Epithelial cell of prostate (primary cell): ENCODE data around the gene DSCAML1.
A peak's percentile ranks its signal among the peaks of the same experiment; 100 is the strongest.

Experiments
- DNase-seq: peaks from one replicate; pipeline ENCODE4 v3.0.0-alpha.2; 2011; ENCODE audit warnings: low read depth, low spot score
- H3K27ac ChIP-seq: fragments of 450-650 bp; 2 replicates; pipeline ENCODE4 v1.5.1; 2017; ENCODE audit warnings: mild to moderate bottlenecking

Gene DSCAML1

GRCh38 chr11:117384045-117384444, 413.0 kb downstream of the DSCAML1 start:
- DNase-seq = peak; percentile 86

DNA sequence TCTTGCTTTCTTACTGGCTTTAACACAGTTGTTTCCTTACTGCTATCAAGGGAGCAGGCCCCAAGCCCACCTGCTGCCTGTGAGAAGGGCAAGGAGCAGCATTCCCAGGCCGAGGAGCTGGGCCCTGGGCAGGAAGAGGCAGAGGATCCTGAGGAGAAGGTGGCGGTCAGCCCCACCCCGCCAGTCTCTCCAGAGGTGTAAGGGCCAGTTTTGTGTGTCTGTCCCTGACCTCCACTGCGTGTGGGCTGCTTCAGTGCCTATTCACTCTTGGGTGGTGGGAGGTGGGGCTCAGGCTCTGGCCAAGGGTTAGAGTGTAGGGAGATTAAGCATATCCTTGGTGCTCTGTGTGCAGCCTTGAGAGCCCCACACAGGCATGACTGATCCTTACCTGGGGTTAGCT, 414.3 kb downstream of the DSCAML1 start:
- DNase-seq = no peak
- H3K27ac ChIP-seq = no peak overlapping the region

More at GRCh38 chr11:117384045-117384444, 413.0 kb downstream of the DSCAML1 start:
- peak overlapping the region; percentile 25 for H3K27ac ChIP-seq

DNA sequence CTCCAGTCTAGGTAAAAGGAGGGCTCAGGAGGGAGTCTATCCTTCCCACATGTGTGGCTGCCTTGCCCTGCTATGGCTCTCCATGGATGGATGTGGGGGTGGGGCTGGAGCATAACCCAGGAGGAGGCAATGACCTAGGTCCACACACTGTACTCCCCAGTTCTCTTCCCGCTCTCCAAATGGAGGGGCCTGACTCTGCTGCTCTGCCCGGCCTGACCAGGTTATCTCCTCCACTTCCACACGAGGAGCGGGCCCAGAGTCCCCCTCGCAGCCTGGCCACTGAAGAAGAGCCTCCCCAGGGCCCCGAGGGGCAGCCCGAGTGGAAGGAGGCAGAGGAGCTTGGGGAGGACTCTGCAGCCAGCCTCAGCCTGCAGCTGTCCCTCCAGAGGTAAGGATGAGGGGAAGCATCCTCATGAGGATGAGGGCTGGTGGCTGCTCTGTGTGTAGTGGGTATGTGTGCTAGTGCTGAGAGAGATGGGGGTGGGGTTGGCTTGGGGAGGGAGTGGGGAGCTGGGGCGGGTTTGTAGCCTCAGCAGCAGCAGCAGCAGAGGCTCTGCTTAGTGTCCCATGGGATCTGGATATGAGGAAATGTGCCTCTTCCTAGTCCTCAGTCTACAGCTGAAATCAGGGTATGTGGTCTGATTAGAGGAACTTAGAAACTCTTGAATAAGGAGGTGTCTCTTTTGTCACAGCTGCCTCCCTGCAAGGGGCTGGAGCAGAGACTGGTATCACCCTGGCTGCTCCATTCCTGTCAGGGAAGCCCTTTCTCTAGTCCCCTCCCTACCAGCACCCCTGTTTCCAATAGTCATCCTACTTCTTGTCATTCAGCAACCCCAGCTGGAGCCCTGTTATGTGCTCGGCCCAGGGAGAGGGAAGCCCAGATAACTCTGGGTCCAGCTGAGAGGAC, 415.3 kb downstream of the DSCAML1 start:
- no peak overlapping the region for H3K27ac ChIP-seq

GRCh38 chr11:117380676-117381075, 416.3 kb downstream of the DSCAML1 start:
- H3K27ac ChIP-seq = no peak overlapping the region
- DNase-seq = no peak

More for the DNA sequence above, 415.3 kb downstream of the DSCAML1 start:
- DNase-seq = no peak

DNA sequence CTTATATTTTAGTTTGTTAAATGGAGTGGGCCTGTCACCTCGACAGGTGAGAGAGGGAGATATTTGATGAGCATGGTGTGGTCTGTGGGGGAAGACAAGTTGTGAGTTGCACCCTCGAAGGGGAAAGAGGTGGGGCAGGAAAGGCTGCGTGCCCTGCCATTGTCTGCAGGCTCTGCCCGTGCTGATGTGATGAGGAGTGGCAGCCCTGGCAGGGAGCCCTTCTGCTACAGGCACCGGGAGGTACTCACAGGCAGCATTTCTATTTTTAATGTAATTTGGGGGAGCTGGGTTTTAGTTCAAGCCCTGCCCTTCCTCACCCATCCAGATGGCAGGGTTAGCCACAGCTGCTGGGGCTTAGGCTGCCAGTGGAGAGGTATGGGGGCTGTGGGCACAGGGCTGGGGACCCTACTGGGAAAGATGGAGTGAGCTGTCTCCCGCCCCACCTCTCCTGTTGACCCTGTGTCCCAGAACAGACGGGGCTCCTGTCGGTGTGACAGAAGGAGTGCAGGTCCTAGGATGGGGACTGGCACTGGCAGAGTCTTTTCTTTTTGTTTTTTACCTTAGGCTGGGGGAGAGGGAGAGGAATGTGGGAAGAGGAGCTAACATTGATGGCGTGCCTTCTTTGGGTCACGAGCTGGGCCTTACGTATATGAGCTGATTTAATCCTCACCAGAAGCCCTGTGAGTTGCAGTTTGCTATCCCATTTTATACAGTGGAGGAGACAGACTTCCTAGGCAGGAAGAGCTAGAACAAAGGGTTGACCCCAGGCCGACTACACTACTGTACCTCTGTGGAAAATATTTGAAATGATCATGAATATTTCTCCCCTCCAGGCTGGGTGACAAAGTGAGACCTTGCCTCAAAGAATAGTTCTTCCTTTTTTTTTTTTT, 417.8 kb downstream of the DSCAML1 start:
- no peak overlapping the region for H3K27ac ChIP-seq
- DNase-seq = no peak
